Endothelial cell (in vitro differentiated cells): ENCODE measurements around the gene SELENOO. TPM values are rescaled to one million over a fixed set of nuclear protein-coding genes. Genes with fewer than 3 reads are reported as not detected.

Experiments
- DNase-seq: peaks from one replicate; pipeline ENCODE4 v3.0.0; 2021; ENCODE audit warnings: low spot score
- H3K27ac Mint-ChIP-seq: one replicate; pipeline ENCODE4 v1.8.0; 2021; ENCODE audit warnings: mixed read lengths, inconsistent platforms; ENCODE audit not compliant: unreplicated experiment
- H3K27me3 Mint-ChIP-seq: one replicate; pipeline ENCODE4 v1.8.0; 2021; ENCODE audit warnings: mild to moderate bottlenecking, moderate library complexity, mixed read lengths, inconsistent platforms; ENCODE audit not compliant: unreplicated experiment
- H3K36me3 Mint-ChIP-seq: one replicate; pipeline ENCODE4 v1.8.0; 2021; ENCODE audit warnings: mild to moderate bottlenecking, low read depth, mixed read lengths, inconsistent platforms; ENCODE audit not compliant: unreplicated experiment
- H3K4me1 Mint-ChIP-seq: one replicate; pipeline ENCODE4 v1.8.0; 2021; ENCODE audit warnings: mild to moderate bottlenecking, mixed read lengths, inconsistent platforms; ENCODE audit not compliant: unreplicated experiment
- H3K4me3 Mint-ChIP-seq: one replicate; pipeline ENCODE4 v1.8.0; 2021; ENCODE audit warnings: mild to moderate bottlenecking, mixed read lengths, inconsistent platforms; ENCODE audit not compliant: unreplicated experiment
- H3K9me3 Mint-ChIP-seq: one replicate; pipeline ENCODE4 v1.8.0; 2021; ENCODE audit warnings: mixed read lengths, inconsistent platforms; ENCODE audit not compliant: unreplicated experiment
- CTCF ChIP-seq: fragments of 200-600 bp; sonication (generic); IDR thresholded peaks from one replicate; pipeline ENCODE4 v1.5.0; 2021; ENCODE audit warnings: antibody characterized with exemption; ENCODE audit not compliant: unreplicated experiment
- total RNA-seq: library from RNA; stranded (reverse); fragmentation: NEBNext Ultra II Directional; extraction: Animal tissue kit (Norgen Biotek cat#: 25700); gene quantifications from one replicate; pipeline ENCODE4 v1.2.1, GENCODE V29; 2021; ENCODE audit not compliant: unreplicated experiment

The SELENOO gene
- total RNA-seq, 1 donor from 2014 or later, result 18.7 TPM

- H3K4me3 Mint-ChIP-seq, result peak within 1 kb of the TSS; percentile 67
- H3K27ac Mint-ChIP-seq, result no peak within 1 kb of the TSS
- no peaks in the 10 kb centered on the region for H3K4me1 Mint-ChIP-seq
- H3K36me3 Mint-ChIP-seq, result no peaks in the 10 kb centered on the region
- peaks cover 2% of the 10 kb centered on the region for H3K27me3 Mint-ChIP-seq
- no peaks in the 10 kb centered on the region for H3K9me3 Mint-ChIP-seq
- peak; percentile 84 for DNase-seq
- TF ChIP-seq CTCF, result no peak
Observed at GRCh38 chr22:50250555-50251476, 50.0 kb downstream of the SELENOO start, which contains the start of gene HDAC10. TSS of gene HDAC10 (minus strand) at chr22:50251265. CDS start at chr22:50251032, 233 bp downstream.

- no peak for DNase-seq
- no peaks in the 10 kb centered on the region for H3K36me3 Mint-ChIP-seq
- no peaks in the 10 kb centered on the region for H3K9me3 Mint-ChIP-seq
- no peak for TF ChIP-seq CTCF
- no peaks in the 10 kb centered on the region for H3K4me1 Mint-ChIP-seq
- no peaks in the 10 kb centered on the region for H3K27me3 Mint-ChIP-seq
- H3K4me3 Mint-ChIP-seq, result no peak overlapping the region
- H3K27ac Mint-ChIP-seq, result no peak overlapping the region
Observed at GRCh38 chr22:50251477-50252081, 50.8 kb downstream of the SELENOO start.

- Mint-ChIP-seq H3K27ac (no peak overlapping the region), H3K36me3 (no peaks in the 10 kb centered on the region), H3K27me3 (no peaks in the 10 kb centered on the region), H3K4me3 (no peak overlapping the region), H3K4me1 (no peaks in the 10 kb centered on the region), H3K9me3 (no peaks in the 10 kb centered on the region)
- TF ChIP-seq CTCF, result no peak
- peak; percentile 76 for DNase-seq
Observed at GRCh38 chr22:50252082-50253045, 51.6 kb downstream of the SELENOO start.

GRCh38 chr22:50253046-50253915, 52.5 kb downstream of the SELENOO start:
- H3K36me3 Mint-ChIP-seq, result no peaks in the 10 kb centered on the region
- no peak overlapping the region for H3K4me3 Mint-ChIP-seq
- DNase-seq, result no peak
- H3K9me3 Mint-ChIP-seq, result no peaks in the 10 kb centered on the region
- H3K27me3 Mint-ChIP-seq, result peaks cover 2% of the 10 kb centered on the region
- no peaks in the 10 kb centered on the region for H3K4me1 Mint-ChIP-seq
- TF ChIP-seq CTCF, result no peak
- H3K27ac Mint-ChIP-seq, result no peak overlapping the region
